K562 (cell line): Measurements from ENCODE around the gene HAX1. TPM values are rescaled to one million over a fixed set of nuclear protein-coding genes. Genes with fewer than 3 reads are reported as not detected.

Experiments used
- ATAC-seq: fragments of 200-7000 bp; cut with Tn5 transposase; 3 replicates; pipeline ENCODE4 v1.9.1; 2020; ENCODE audit warnings: moderate library complexity
- BruUV-seq: library from RNA; stranded (reverse); fragments of 400-500 nt; replicated peaks from 2 replicates; lab custom pipeline; 2021; lab: Mats Ljungman, UMichigan
- CTCF ChIA-PET: fragments of 300-600 bp; formaldehyde crosslinking; extraction: SDS; loops from one replicate; lab custom pipeline; 2021; ENCODE audit warnings: low intra/inter-chr PET ratio; lab: Yijun Ruan, JAX
- POLR2A ChIA-PET: fragments of 300-600, 350-650 bp; sonication (Branson Sonifier 250); formaldehyde crosslinking; extraction: SDS; loops from one replicate; lab custom pipeline; 2021; ENCODE audit warnings: antibody characterized with exemption, inconsistent platforms; lab: Yijun Ruan, JAX
- DNase-seq, 4 experiments: peaks; one replicate each; pipeline versions ENCODE4 v3.0.0 to v3.0.0-alpha.2; 2011 to 2018; ENCODE audit warnings: low spot score in 3 of 4, mixed read lengths in 3 of 4; ENCODE audit errors: extremely low read depth in 1 of 4
- FAIRE-seq: peaks from 2 replicates; lab custom pipeline; 2011; peaks lifted over from hg19 to GRCh38; lab: Jason Lieb, UNC
- H2AFZ ChIP-seq: 2 replicates; pipeline ENCODE4 v1.6.0; 2011; ENCODE audit warnings: low read depth, low read length, control low read depth, inconsistent platforms
- H3K27ac ChIP-seq: fragments of 200-600 bp; 3 replicates; pipeline ENCODE4 v1.8.0; 2011; ENCODE audit warnings: low read depth, mild to moderate bottlenecking, control low read depth, inconsistent platforms, low read length, moderate library complexity, mixed read lengths; ENCODE audit errors: extremely low read depth
- H3K27me3 ChIP-seq, 2 experiments: fragments of 300-600 bp in 1 of 2; 2 replicates in 1 of 2; 3 replicates in 1 of 2; pipeline versions ENCODE4 v1.6.0 to v1.8.0; 2011; ENCODE audit warnings: inconsistent platforms in 2 of 2, low read length in 2 of 2, mild to moderate bottlenecking in 1 of 2, mixed read lengths in 1 of 2, moderate library complexity in 1 of 2; ENCODE audit not compliant: control insufficient read depth in 2 of 2, insufficient read depth in 2 of 2
- H3K36me3 ChIP-seq: fragments of 300-600 bp; 3 replicates; pipeline ENCODE4 v1.8.0; 2011; ENCODE audit warnings: mild to moderate bottlenecking, low read length, inconsistent platforms; ENCODE audit not compliant: control insufficient read depth, insufficient read depth
- H3K4me1 ChIP-seq, 2 experiments: fragments of 200-600 bp in 1 of 2; replicated peaks in 1 of 2; 2 replicates in 1 of 2; 3 replicates in 1 of 2; pipeline versions ENCODE4 v1.5.1 to v1.8.0; 2011; ENCODE audit warnings: inconsistent platforms in 2 of 2, low read length in 2 of 2, mild to moderate bottlenecking in 1 of 2, mixed read lengths in 1 of 2, moderate library complexity in 1 of 2; ENCODE audit not compliant: control insufficient read depth in 2 of 2, insufficient read depth in 2 of 2
- H3K4me2 ChIP-seq: 2 replicates; pipeline ENCODE4 v1.6.1; 2011; ENCODE audit warnings: low read length, control low read depth, inconsistent platforms, mixed read lengths; ENCODE audit not compliant: insufficient read depth
- H3K4me3 ChIP-seq: fragments of 200-600 bp; sonication (generic), shearing (Covaris generic); 2 replicates; pipeline ENCODE4 v1.5.1; 2016; ENCODE audit warnings: control low read depth, inconsistent platforms
- H3K79me2 ChIP-seq: fragments of 200-600 bp; 3 replicates; pipeline ENCODE4 v1.8.0; 2011; ENCODE audit warnings: low read length, inconsistent platforms; ENCODE audit not compliant: control insufficient read depth, insufficient read depth
- H3K9ac ChIP-seq, 2 experiments: 2 replicates each; pipeline versions ENCODE4 v1.6.0 to v1.6.1; 2011; ENCODE audit warnings: low read depth in 2 of 2, low read length in 2 of 2, control low read depth in 1 of 2, inconsistent platforms in 1 of 2, mild to moderate bottlenecking in 1 of 2, mixed read lengths in 1 of 2; ENCODE audit not compliant: insufficient read depth in 1 of 2
- H3K9me1 ChIP-seq: one replicate; pipeline ENCODE4 v1.6.0; 2011; ENCODE audit warnings: inconsistent platforms, mild to moderate bottlenecking, low read length, moderate library complexity; ENCODE audit not compliant: control insufficient read depth, insufficient read depth
- H3K9me3 ChIP-seq: replicated peaks from 2 replicates; pipeline ENCODE4 v1.5.1; 2011; ENCODE audit warnings: low read depth, low read length, inconsistent platforms; ENCODE audit not compliant: control insufficient read depth, insufficient read depth
- H4K20me1 ChIP-seq: replicated peaks from 2 replicates; pipeline ENCODE4 v1.6.1; 2011; ENCODE audit warnings: low read length, inconsistent platforms, mixed read lengths; ENCODE audit not compliant: control insufficient read depth, insufficient read depth
- BCOR ChIP-seq: fragments of 450-650 bp; IDR thresholded peaks from 2 replicates; pipeline ENCODE4 v1.6.1; 2016
- JUND ChIP-seq, 2 experiments: IDR thresholded peaks; 2 replicates in 1 of 2; 3 replicates in 1 of 2; pipeline ENCODE4 v1.6.1; 2011; ENCODE audit warnings: borderline replicate concordance in 2 of 2, low read depth in 2 of 2, low read length in 2 of 2, improper control_type of control experiment in 1 of 2, missing biosample characterization in 1 of 2, missing genetic modification characterization in 1 of 2, missing genetic modification reagents in 1 of 2
- KLF10 ChIP-seq: fragments of 250-450 bp; sonication (Bioruptor Pico); IDR thresholded peaks from 2 replicates; pipeline ENCODE4 v1.6.1; 2021; ENCODE audit warnings: matching md5 sums
- WGBS: fragments of 100-300 bp; shearing (Covaris generic); methylation state at CpG from one replicate; pipeline ENCODE4 v1.1.6; 2016; ENCODE audit warnings: low coverage, mixed read lengths; ENCODE audit not compliant: insufficient coverage; ENCODE audit errors: missing lambda C conversion rate; 5-methylcytosine and 5-hydroxymethylcytosine counted together
- in situ Hi-C: fragments of 300-500 bp; cut with MboI; formaldehyde crosslinking; loops from 4 replicates; pipeline ENCODE4 v1.15.0; 2018; ENCODE audit warnings: inconsistent platforms, mixed read lengths
- intact Hi-C: fragments of 100-400 bp; cut with micrococcal nuclease; formaldehyde crosslinking; loops from 2 replicates; pipeline ENCODE4 v1.14.2; 2022
- polyA plus RNA-seq, 8 experiments: library from polyadenylated mRNA; depleted of rRNA in 4 of 8; stranded (reverse) in 5 of 8; unstranded in 3 of 8; fragments of >200 nt; fragmentation: Nextera tagmentation in 2 of 8; fragmentation: Illumina TruSeq in 1 of 8; extraction: Ambion mirVana in 2 of 8; extraction: Trizol in 1 of 8; gene quantifications; 2 replicates each; pipeline versions ENCODE4 v1.2.1 to v1.2.3, GENCODE V29; 2011 to 2014; ENCODE audit warnings: inconsistent platforms in 1 of 8, missing spikeins in 1 of 8
- total RNA-seq, 7 experiments: library from RNA; depleted of rRNA in 6 of 7; stranded (reverse); fragments of >200 nt in 6 of 7; fragmentation: Illumina TruSeq in 2 of 7; extraction: Trizol in 2 of 7; gene quantifications; 2 replicates each; pipeline versions ENCODE4 v1.2.1 to v1.2.3, GENCODE V29; 2011 to 2021; ENCODE audit warnings: low replicate concordance in 1 of 7
- TF ChIP-seq, protein P1 (sequence below): fragments of 450-650 bp; IDR thresholded peaks from 2 replicates; pipeline ENCODE4 v1.6.1; 2016
- TF ChIP-seq, protein P2 (sequence below), 2 experiments: fragments of 450-650 bp; formaldehyde crosslinking in 1 of 2; IDR thresholded peaks; 2 replicates each; pipeline versions ENCODE4 v1.4.0 to v1.6.1; 2014 to 2020; ENCODE audit warnings: mild to moderate bottlenecking in 2 of 2, borderline replicate concordance in 1 of 2, low read depth in 1 of 2
- TF ChIP-seq, protein P3 (sequence below): IDR thresholded peaks from 2 replicates; pipeline ENCODE4 v1.6.1; 2011; ENCODE audit warnings: borderline replicate concordance, low read depth, mild to moderate bottlenecking, moderate library complexity, low read length; ENCODE audit not compliant: insufficient read depth, poor library complexity, severe bottlenecking

The HAX1 gene
- total and polyA plus RNA-seq, 9 of the 15 experiments (the other 6 are each of a cell fraction or from before 2014, with no cell fraction given): 143 to 492 (median 234) TPM

DNA sequence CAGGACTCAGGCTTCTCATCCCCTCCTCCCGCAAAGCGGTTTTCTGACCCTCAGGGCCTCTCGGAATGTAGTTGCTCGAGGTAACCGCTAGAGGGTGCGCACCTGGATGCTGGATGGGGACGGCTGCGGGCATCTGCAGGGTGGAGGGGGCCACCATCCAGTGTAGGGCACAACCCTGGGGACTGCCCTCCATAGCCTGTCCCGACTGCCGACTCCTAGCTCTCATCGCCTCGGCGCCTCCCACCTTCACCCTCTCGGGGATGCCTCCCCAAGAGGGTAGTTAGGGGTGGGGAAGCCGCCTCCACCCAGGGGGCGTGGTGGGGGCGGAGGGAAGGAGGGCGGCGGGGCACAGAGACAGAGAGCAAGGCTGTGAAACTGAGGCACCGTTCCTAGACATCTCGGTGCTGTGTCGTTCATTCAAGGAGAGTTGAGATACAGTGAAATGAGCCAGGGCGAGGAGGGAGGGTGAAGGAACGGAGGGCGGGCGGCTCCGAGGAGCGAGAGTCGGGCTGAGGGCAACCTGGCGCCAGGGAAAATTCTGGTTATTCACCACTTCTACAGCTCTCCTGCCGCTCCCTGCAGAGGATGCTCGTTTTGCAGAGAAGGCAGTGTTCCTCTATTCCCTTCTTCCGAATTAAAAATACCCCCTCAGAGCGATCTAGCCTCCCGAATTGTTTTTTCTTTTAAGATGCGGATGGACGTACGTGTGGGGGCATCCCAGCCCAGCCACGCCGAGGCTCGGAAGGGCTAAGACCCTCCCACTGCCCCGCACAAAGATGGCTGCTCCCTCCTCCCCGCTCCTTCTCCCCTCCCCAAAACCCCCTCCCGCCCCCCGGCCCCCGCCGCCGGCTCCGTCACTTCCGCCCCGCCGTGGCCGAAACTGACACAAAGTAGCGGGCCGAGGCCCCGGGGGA is 52.5 kb downstream of the HAX1 start, which contains the start of gene ATP8B2:
ATP8B2 (plus strand) TSS at position 857 of the 914 bp plus-strand sequence. CDS start 2,617 bp downstream, outside the sequence.
- H3K27me3 ChIP-seq: no peaks in the 10 kb centered on the region
- in situ Hi-C loops: no loop called here
- no peaks in the 10 kb centered on the region for H3K9me1 ChIP-seq
- WGBS: 0% methylated on average over 28 of the region's 56 CpGs
- FAIRE-seq (peak; percentile 91), ATAC-seq (peak; percentile 74), DNase-seq (peak; percentile 80 to 87 (median 84))
- H3K27ac ChIP-seq: peak within 1 kb of the TSS; percentile 79
- intact Hi-C loops: no loop called here
- no TSS peak for BruUV-seq
- H3K4me3 ChIP-seq: peak within 1 kb of the TSS; percentile 78
- ChIA-PET POLR2A (interaction anchor here (0.6 to 1.3 kb wide), 2 partner anchors 10 to 28 kb away, joined by 3 to 8 read pairs; no protein-coding TSS in a partner anchor), CTCF (interaction anchor here (0.6 to 1.0 kb wide), 4 partner anchors 10 to 967 kb away, joined by 3 to 4 read pairs (median 4); partner anchors contain the start of genes HAX1 and S100A9)
- H3K4me1 ChIP-seq: peaks cover 35 to 62% of the 10 kb centered on the region in 2 experiments; a peak in 4 of 5 replicates
- peak within 1 kb of the TSS; percentile 98 for H3K4me2 ChIP-seq
- H4K20me1 ChIP-seq: no peaks in the 10 kb centered on the region
- peak within 1 kb of the TSS; percentile 94 for H2AFZ ChIP-seq
- H3K36me3 ChIP-seq: no peaks in the 10 kb centered on the region; the same call in 2 of the 3 replicates
- H3K79me2 ChIP-seq: peaks cover 33% of the 10 kb centered on the region
- H3K9ac ChIP-seq: peak within 1 kb of the TSS; percentile 84 to 88
- no peaks in the 10 kb centered on the region for H3K9me3 ChIP-seq
- peak; percentile 47 for TF ChIP-seq JUND (IDR thresholded peaks at IDR 0.05; ENCODE audit: borderline replicate concordance, low read depth, low read length)
- TF ChIP-seq JUND (tag; IDR thresholded peaks at IDR 0.05; ENCODE audit: borderline replicate concordance, low read depth, low read length): no peak; the same call in 2 of the 3 replicates
- TF ChIP-seq BCOR: peak; percentile 18; the same call in 1 of the 2 replicates
- TF ChIP-seq, protein P1, sequence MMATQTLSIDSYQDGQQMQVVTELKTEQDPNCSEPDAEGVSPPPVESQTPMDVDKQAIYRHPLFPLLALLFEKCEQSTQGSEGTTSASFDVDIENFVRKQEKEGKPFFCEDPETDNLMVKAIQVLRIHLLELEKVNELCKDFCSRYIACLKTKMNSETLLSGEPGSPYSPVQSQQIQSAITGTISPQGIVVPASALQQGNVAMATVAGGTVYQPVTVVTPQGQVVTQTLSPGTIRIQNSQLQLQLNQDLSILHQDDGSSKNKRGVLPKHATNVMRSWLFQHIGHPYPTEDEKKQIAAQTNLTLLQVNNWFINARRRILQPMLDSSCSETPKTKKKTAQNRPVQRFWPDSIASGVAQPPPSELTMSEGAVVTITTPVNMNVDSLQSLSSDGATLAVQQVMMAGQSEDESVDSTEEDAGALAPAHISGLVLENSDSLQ: no peak
- TF ChIP-seq, protein P2, sequence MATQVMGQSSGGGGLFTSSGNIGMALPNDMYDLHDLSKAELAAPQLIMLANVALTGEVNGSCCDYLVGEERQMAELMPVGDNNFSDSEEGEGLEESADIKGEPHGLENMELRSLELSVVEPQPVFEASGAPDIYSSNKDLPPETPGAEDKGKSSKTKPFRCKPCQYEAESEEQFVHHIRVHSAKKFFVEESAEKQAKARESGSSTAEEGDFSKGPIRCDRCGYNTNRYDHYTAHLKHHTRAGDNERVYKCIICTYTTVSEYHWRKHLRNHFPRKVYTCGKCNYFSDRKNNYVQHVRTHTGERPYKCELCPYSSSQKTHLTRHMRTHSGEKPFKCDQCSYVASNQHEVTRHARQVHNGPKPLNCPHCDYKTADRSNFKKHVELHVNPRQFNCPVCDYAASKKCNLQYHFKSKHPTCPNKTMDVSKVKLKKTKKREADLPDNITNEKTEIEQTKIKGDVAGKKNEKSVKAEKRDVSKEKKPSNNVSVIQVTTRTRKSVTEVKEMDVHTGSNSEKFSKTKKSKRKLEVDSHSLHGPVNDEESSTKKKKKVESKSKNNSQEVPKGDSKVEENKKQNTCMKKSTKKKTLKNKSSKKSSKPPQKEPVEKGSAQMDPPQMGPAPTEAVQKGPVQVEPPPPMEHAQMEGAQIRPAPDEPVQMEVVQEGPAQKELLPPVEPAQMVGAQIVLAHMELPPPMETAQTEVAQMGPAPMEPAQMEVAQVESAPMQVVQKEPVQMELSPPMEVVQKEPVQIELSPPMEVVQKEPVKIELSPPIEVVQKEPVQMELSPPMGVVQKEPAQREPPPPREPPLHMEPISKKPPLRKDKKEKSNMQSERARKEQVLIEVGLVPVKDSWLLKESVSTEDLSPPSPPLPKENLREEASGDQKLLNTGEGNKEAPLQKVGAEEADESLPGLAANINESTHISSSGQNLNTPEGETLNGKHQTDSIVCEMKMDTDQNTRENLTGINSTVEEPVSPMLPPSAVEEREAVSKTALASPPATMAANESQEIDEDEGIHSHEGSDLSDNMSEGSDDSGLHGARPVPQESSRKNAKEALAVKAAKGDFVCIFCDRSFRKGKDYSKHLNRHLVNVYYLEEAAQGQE (IDR thresholded peaks at IDR 0.05; ENCODE audit: borderline replicate concordance): peak; percentile 47; the same call in 1 of the 2 replicates
- TF ChIP-seq, protein P2 (CRISPR knock-in tag; IDR thresholded peaks at IDR 0.05; ENCODE audit: low read depth): no peak
- TF ChIP-seq, protein P3, sequence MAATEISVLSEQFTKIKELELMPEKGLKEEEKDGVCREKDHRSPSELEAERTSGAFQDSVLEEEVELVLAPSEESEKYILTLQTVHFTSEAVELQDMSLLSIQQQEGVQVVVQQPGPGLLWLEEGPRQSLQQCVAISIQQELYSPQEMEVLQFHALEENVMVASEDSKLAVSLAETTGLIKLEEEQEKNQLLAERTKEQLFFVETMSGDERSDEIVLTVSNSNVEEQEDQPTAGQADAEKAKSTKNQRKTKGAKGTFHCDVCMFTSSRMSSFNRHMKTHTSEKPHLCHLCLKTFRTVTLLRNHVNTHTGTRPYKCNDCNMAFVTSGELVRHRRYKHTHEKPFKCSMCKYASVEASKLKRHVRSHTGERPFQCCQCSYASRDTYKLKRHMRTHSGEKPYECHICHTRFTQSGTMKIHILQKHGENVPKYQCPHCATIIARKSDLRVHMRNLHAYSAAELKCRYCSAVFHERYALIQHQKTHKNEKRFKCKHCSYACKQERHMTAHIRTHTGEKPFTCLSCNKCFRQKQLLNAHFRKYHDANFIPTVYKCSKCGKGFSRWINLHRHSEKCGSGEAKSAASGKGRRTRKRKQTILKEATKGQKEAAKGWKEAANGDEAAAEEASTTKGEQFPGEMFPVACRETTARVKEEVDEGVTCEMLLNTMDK: peak; percentile 35
- no peak for TF ChIP-seq KLF10 (CRISPR knock-in tag)
